ENCODE measurements around the gene MEG3.

Gene MEG3

DNA sequence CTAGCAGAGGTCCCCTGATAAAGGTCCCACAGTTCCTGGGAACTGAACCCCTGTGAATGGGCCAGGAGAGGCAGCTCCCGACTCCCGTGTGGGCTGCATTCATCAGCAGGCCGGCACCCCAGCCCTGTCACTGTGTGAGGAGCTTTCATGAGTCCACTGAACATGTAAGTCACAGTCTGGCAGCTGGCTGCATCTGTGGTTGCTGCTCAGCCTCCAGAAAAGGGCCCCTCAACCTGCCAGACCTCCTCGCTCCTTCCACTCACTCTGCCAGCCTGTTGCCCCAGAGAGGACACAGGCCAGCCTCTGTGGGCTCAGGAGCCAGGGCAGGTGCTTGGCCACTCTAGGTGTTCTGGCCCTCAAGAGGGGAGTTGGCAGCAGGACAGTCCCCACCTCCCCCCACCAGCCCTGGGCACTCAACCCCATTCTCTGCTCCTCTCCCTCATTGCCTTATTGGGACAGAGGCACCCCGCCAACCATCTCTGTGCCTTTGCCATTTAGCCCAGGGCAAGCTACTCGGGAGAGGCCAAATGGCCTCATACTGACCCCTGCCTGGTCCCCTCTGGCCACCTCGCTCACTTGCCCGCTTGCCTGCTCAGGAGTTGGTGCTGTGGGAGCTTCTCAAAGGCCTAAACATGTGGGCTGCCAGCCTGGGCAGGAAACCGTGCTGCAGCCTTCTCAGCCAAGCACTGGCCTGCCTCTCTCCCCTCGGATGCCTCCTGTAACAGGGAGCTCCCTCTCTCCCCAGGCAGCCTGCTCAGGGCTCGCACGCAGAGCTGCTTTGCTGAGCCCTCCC, 75.7 kb downstream of the MEG3 start:
- Histone ChIP-seq H3K4me1 (ENCODE audit: insufficient read depth, low read length, poor library complexity, severe bottlenecking) (no peaks in the 10 kb centered on the region), H3K4me3 (ENCODE audit: low read length, poor library complexity, severe bottlenecking) (no peak overlapping the region), H2AFZ (ENCODE audit: low read length) (no peak overlapping the region), H3K4me2 (ENCODE audit: low read depth, low read length, poor library complexity, severe bottlenecking) (no peak overlapping the region), H3K9me2 (replicated peaks; ENCODE audit: low read depth, low read length) (no peaks in the 10 kb centered on the region), H4K20me1 (ENCODE audit: insufficient read depth, low read length, poor library complexity, severe bottlenecking) (no peaks in the 10 kb centered on the region), H3K9me3 (ENCODE audit: insufficient read depth, low read depth, low read length) (no peaks in the 10 kb centered on the region), H3K27me3 (ENCODE audit: insufficient read depth, low read length, poor library complexity, severe bottlenecking) (no peaks in the 10 kb centered on the region), H3K9ac (ENCODE audit: low read depth, low read length, poor library complexity, severe bottlenecking) (no peak overlapping the region), H3K36me3 (ENCODE audit: insufficient read depth, low read length) (no peaks in the 10 kb centered on the region), H3K79me2 (ENCODE audit: insufficient read depth, low read length) (no peaks in the 10 kb centered on the region), H3F3A (ENCODE audit: low read depth) (no peaks in the 10 kb centered on the region)
- no peak for TF ChIP-seq EZH2phosphoT487 (IDR thresholded peaks at IDR 0.05; ENCODE audit: borderline replicate concordance)
- TF ChIP-seq, protein P1, sequence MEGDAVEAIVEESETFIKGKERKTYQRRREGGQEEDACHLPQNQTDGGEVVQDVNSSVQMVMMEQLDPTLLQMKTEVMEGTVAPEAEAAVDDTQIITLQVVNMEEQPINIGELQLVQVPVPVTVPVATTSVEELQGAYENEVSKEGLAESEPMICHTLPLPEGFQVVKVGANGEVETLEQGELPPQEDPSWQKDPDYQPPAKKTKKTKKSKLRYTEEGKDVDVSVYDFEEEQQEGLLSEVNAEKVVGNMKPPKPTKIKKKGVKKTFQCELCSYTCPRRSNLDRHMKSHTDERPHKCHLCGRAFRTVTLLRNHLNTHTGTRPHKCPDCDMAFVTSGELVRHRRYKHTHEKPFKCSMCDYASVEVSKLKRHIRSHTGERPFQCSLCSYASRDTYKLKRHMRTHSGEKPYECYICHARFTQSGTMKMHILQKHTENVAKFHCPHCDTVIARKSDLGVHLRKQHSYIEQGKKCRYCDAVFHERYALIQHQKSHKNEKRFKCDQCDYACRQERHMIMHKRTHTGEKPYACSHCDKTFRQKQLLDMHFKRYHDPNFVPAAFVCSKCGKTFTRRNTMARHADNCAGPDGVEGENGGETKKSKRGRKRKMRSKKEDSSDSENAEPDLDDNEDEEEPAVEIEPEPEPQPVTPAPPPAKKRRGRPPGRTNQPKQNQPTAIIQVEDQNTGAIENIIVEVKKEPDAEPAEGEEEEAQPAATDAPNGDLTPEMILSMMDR (conservative IDR thresholded peaks at IDR 0.05; ENCODE audit: low read length): no peak

- Histone ChIP-seq H2AFZ (ENCODE audit: low read length) (no peak overlapping the region), H3K9me3 (ENCODE audit: insufficient read depth, low read depth, low read length) (no peaks in the 10 kb centered on the region), H3K79me2 (ENCODE audit: insufficient read depth, low read length) (no peaks in the 10 kb centered on the region)
Measured at GRCh38 chr14:100902295-100903133, 76.6 kb downstream of the MEG3 start.

DNA sequence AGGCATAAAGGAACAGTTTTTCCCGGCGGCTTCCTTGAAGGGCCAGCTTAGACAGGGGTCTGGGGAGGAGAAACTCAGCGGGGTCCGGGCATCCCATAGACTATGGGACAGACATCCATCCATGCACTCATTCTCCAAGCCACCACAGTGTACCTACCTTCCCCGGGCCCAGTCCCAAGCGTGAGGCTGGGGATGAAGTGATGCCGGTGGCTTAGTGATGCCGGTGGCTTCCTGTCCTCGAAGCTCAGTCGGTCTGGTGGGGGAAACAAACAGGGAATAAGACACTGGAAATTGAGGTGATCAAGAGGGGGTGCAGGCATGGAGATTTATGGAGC, 77.2 kb downstream of the MEG3 start:
- no peaks in the 10 kb centered on the region for H3K36me3 ChIP-seq (ENCODE audit: insufficient read depth, low read length)
- H4K20me1 ChIP-seq (ENCODE audit: insufficient read depth, low read length, poor library complexity, severe bottlenecking): no peaks in the 10 kb centered on the region
- H3K4me2 ChIP-seq (ENCODE audit: low read depth, low read length, poor library complexity, severe bottlenecking): no peak overlapping the region
- no peak overlapping the region for H2AFZ ChIP-seq (ENCODE audit: low read length)
- TF ChIP-seq, protein P1 (conservative IDR thresholded peaks at IDR 0.05; ENCODE audit: low read length): no peak
- no peak for TF ChIP-seq EZH2phosphoT487 (IDR thresholded peaks at IDR 0.05; ENCODE audit: borderline replicate concordance)
- H3F3A ChIP-seq (ENCODE audit: low read depth): no peaks in the 10 kb centered on the region
- no peak overlapping the region for H3K4me3 ChIP-seq (ENCODE audit: low read length, poor library complexity, severe bottlenecking)
- no peaks in the 10 kb centered on the region for H3K4me1 ChIP-seq (ENCODE audit: insufficient read depth, low read length, poor library complexity, severe bottlenecking)
- no peaks in the 10 kb centered on the region for H3K27me3 ChIP-seq (ENCODE audit: insufficient read depth, low read length, poor library complexity, severe bottlenecking)
- no peaks in the 10 kb centered on the region for H3K9me2 ChIP-seq (replicated peaks; ENCODE audit: low read depth, low read length)
- no peaks in the 10 kb centered on the region for H3K9me3 ChIP-seq (ENCODE audit: insufficient read depth, low read depth, low read length)
- no peak overlapping the region for H3K9ac ChIP-seq (ENCODE audit: low read depth, low read length, poor library complexity, severe bottlenecking)
- no peaks in the 10 kb centered on the region for H3K79me2 ChIP-seq (ENCODE audit: insufficient read depth, low read length)

More at GRCh38 chr14:100902295-100903133, 76.6 kb downstream of the MEG3 start:
- Histone ChIP-seq H3K4me1 (ENCODE audit: insufficient read depth, low read length, poor library complexity, severe bottlenecking) (no peaks in the 10 kb centered on the region), H3K4me2 (ENCODE audit: low read depth, low read length, poor library complexity, severe bottlenecking) (no peak overlapping the region), H3K4me3 (ENCODE audit: low read length, poor library complexity, severe bottlenecking) (no peak overlapping the region), H3K27me3 (ENCODE audit: insufficient read depth, low read length, poor library complexity, severe bottlenecking) (no peaks in the 10 kb centered on the region), H3K9ac (ENCODE audit: low read depth, low read length, poor library complexity, severe bottlenecking) (no peak overlapping the region), H3K9me2 (replicated peaks; ENCODE audit: low read depth, low read length) (no peaks in the 10 kb centered on the region), H3K36me3 (ENCODE audit: insufficient read depth, low read length) (no peaks in the 10 kb centered on the region), H4K20me1 (ENCODE audit: insufficient read depth, low read length, poor library complexity, severe bottlenecking) (no peaks in the 10 kb centered on the region), H3F3A (ENCODE audit: low read depth) (no peaks in the 10 kb centered on the region)
- TF ChIP-seq EZH2phosphoT487 (IDR thresholded peaks at IDR 0.05; ENCODE audit: borderline replicate concordance): no peak
- TF ChIP-seq, protein P1 (conservative IDR thresholded peaks at IDR 0.05; ENCODE audit: low read length): peak; percentile 53

Data from Loucy (cell line).